Activated CD4-positive, CD25-positive, alpha-beta regulatory T cell treated with anti-CD3 and anti-CD28 coated beads, Interleukin-2, amount 50 U/mL, for 72 hours (primary cell): ENCODE measurements around the gene PEX14.

Experiments used
- DNase-seq: peaks from one replicate; pipeline ENCODE4 v3.0.0; 2021

Gene PEX14

GRCh38 chr1:10549904-10550664 lies 75.3 kb downstream of the PEX14 start:
- no peak for DNase-seq

GRCh38 chr1:10553118-10553517 lies 78.4 kb downstream of the PEX14 start:
- no peak for DNase-seq

- no peak for DNase-seq
Observed at GRCh38 chr1:10555635-10556429, 81.1 kb downstream of the PEX14 start.

DNA sequence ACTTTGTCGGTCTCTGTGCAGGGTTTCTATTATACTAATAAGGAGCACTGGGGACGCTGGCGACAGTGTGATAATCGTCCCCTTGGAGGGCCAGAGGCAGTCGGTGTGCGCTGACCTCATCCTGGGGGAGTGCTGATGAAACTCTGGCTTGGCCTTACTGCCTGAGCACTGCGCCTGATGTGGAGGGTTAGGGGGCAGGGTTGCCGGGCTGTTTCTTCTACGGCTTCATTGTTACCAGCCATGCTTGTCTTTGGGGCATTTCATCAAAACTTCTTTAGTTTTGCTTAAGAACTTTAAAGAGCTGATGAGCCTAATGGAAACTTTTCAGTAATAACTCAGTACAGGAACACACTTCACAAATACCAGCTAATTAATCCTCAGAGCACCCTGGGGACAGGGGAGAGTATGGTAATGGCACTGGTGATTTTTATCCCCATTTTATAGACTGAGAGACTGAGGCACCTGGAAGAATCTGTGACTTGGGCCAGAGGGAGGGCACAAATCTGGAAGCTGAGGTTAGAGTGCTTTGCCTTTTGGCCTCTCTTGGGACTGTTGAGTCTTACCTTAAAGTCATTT lies 81.8 kb downstream of the PEX14 start:
- DNase-seq: no peak

DNA sequence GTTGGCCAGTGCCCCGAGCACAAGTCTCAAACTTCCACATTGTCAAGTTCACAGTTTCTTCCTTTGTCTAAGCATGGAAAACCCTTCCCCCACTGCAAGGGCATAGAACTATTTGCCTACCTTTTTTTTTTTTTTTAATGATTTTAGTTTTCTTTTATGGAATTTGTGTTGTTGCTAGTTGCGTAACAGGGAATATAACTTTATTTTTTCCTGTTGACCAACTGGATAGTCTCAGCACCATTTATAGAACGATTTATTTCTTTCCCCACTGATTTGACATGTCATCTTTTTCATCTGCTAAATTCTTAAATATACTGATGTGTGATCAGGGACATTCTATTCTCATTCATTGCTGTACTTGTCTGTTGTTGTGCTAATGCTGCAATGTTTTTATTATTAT lies 83.0 kb downstream of the PEX14 start:
- DNase-seq: no peak

DNA sequence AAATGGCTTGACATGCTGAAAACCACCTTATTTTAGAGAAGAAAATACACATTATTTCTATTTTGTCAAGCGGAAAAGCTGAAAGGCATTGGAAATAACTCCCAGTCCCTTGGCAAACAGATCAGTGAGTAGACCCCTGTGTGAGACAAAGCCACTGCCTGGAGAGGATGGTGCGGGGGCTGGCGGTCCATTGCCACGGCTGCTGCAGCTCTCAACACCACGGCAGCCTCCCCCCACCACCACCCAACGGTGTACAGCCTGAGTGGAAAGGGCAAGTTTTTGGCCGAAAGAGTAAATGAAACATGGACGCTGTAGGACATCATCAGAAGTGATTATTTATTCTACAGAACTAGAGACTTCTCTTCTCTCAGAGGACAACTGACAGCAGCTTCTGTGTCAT lies 84.6 kb downstream of the PEX14 start:
- no peak for DNase-seq

- no peak for DNase-seq
Observed at GRCh38 chr1:10561497-10561896, 86.7 kb downstream of the PEX14 start.

- no peak for DNase-seq
Observed at GRCh38 chr1:10561955-10562354, 87.2 kb downstream of the PEX14 start.

DNA sequence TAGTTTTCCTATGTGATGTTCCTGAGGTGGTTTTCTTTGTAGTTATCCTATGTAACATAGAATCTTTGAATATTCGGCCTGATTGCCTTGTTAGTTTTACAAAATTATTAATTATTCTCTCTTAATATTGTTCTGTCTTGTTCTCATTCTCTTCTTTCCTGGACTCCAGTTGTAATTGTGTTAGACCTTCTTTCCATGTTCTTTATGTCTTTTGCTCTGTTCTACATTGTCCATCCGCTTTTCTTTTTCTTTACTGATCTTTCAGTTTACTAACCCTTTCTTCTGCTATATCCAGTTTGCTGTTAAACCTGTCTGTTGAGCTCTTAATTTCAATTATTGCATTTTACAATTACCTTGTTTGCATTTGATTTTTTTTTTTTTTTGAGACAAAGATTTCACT lies 89.3 kb downstream of the PEX14 start:
- DNase-seq: no peak

GRCh38 chr1:10569531-10569930 lies 94.8 kb downstream of the PEX14 start:
- DNase-seq: no peak

GRCh38 chr1:10575616-10576015 lies 100.9 kb downstream of the PEX14 start:
- no peak for DNase-seq

- no peak for DNase-seq
Observed at GRCh38 chr1:10578070-10578469, 103.3 kb downstream of the PEX14 start.

GRCh38 chr1:10583641-10584040 lies 108.9 kb downstream of the PEX14 start:
- no peak for DNase-seq

GRCh38 chr1:10585242-10585641 lies 110.5 kb downstream of the PEX14 start:
- no peak for DNase-seq

DNA sequence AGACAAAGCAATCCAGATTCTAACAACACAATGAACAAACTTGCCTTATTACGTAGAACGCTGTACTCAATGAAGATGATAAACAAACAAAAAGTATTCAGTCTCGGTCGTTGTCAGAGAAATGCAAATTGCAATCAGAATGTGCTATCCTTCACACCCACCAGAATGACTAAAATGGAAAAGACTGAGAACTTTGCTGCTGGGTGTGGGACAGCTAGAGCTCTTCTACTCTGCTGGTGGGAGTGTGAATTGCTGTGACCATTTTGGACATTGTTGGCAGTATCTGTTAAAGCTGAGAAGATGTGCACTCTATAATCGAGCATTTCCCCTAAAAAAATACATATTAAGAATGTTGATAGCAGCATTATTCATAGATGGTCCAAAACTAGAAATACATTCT lies 111.4 kb downstream of the PEX14 start:
- no peak for DNase-seq

DNA sequence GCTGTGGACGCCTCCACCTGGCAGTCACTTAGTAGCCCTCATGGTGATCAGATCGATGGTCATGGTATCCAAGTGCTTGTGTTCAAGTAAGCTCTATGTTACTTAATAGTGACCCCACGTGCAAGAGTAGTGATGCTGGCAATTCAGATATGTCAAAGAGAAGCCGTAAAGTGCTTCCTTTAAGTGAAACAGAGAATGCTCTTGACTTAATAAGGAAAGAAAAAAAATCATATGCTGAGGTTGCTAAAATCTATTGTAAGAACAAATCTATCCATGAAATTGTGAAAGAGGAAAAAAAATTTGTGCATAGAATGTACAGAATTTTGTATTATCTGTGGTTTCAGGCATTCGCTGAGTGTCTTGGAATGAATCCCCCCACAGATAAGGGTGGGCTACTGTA lies 113.9 kb downstream of the PEX14 start:
- DNase-seq: no peak

- DNase-seq: no peak
Observed at GRCh38 chr1:10589074-10589473, 114.3 kb downstream of the PEX14 start.

- no peak for DNase-seq
Observed at GRCh38 chr1:10591010-10591409, 116.3 kb downstream of the PEX14 start.

DNA sequence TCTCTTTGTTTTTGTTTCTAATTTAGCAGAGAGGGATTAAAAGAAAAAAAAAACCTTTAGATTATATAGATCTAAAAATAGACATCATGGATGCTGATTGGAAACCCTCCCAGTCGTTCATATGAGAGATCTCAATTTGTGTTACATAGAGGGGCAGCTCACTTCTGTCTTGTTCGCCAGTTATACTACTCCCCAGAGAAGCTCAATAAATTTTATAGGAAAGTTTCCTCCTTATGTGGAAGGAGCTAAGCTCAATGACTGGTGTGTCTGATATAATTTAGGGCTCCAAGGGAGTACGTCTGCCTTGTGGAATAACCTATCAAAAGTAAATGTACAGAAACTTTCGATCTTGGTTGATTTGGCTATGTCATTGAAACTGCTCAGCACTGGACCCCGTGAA lies 117.6 kb downstream of the PEX14 start:
- no peak for DNase-seq

DNA sequence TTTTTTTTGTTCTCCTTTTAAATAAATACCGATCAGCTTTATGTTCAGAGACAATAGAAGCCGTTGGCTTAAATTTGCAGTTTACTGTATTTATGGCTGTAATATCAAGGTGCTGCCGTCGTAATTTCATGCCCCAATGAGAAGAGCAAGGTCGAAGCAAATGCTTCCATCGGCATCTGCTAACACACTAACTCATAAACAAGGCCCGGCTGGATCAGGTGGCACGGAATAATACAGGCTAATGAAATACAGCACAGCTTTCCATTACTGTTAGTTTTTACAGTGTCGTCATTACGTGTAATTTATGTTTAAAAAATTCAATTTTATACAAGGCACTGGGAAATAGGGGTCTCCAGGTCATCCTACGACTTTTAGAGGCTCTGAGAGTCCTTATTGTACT lies 119.0 kb downstream of the PEX14 start:
- DNase-seq: no peak

DNA sequence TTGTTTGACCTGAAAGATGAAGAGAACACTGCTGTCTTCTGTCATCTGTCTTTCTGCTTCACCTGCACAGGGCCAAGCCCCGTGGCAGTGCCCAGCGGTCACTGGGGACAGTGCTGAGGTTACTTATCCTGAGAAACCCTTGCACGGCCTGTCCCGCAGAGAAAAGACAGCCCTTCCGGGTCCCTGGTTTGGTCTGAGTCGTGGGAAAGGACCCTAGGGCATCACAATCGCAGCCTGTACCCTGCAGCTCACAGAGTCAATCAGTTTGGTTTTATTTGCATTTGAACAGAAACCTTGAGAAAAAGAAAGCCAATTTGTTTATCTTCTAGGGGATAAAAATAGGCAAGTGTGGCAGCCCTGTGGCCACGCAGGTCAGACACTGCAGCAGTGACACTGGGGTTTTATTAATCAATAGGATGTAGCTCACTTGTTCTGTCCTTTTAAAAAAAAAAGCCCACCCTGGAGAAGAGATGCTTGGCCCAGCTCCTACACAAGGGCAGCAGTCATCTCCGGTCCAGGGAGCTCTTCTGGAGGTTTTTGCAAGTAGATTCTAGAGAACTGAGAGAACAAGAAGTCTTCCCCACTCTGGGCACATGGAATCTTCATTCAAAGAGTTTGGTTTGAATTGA lies 120.0 kb downstream of the PEX14 start:
- DNase-seq: no peak

DNA sequence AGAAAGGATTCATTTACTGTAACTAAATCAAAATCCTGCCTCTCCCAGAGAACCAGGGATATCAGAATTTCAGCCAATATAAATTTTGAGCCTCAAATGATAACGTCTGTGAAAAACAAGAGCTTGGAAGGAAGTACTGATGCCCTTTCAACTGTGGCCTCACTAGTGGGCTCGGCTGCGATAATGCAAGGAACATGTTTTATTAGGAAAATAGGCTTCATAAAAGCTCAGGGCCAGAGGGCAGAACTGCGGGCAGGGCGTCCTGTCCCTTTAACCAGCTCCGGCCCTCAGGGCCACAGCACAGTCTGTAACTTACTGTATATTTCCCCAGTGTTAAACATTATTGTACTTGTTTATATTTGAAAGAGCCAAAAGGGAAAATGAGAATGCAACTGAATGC lies 122.0 kb downstream of the PEX14 start:
- DNase-seq: no peak

DNA sequence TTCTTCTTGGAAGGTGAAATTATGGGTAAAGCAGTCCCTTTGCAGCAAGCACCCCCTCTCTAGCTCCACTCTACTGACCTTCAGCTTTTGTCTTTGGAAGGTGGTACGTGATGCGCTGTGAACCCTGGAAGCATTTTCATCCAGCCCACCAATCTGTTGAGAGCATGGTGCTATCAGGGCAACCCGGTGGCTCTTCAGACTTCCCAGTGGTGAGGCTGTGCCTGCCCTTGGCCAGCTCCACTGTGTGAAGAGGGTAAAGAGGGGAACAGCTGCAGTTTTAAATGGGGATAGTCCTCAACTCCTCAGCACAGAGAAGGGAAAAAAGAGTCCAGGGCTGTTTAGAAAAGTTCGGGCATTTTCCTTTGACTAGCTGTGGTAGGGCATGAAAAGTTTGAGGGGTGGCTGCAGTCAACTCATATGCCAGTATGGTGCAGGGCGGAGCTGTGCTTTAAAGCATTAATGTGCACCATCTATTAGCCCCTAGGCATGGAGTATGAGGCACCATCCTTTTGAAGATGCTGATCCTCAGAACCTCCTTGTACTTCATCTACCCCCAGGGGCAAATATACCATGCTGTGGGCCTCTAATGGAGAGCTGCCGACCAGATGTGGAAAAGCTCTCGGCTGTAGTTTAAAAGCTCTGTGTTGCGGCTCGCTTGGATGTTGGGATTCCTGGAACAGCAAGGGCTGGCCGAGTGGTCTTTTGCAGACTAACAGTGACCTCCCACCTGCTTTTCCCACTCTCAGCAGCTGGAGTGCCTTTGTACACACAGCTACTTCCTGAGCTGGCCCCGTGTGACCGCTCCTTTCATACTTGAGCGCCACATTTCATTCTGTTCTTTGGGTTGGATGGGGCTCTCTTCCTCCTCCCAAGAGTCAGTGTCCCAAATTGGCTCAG lies 123.0 kb downstream of the PEX14 start:
- DNase-seq: no peak
